Smooth muscle cell (in vitro differentiated cells): ENCODE data around the gene GPR142. TPM values are rescaled to one million over a fixed set of nuclear protein-coding genes. Genes with fewer than 3 reads are reported as not detected.

ENCODE experiments used
- DNase-seq: peaks from one replicate; lab custom pipeline; 2025; ENCODE audit not compliant: unreplicated experiment; lab: John Stamatoyannopoulos, UW
- H2AFZ ChIP-seq: fragments of 200-600 bp; sonication (generic); 2 replicates; pipeline ENCODE4 v1.6.0; 2016; ENCODE audit warnings: antibody characterized with exemption, low read depth, mild to moderate bottlenecking
- H3F3A ChIP-seq: fragments of 200-600 bp; sonication (generic); 2 replicates; pipeline ENCODE4 v1.6.0; 2017; ENCODE audit warnings: antibody characterized with exemption, low read depth
- H3K27ac ChIP-seq: fragments of 200-600 bp; sonication (generic); 2 replicates; pipeline ENCODE4 v1.5.1; 2016; ENCODE audit warnings: low read depth, mild to moderate bottlenecking
- H3K27me3 ChIP-seq: fragments of 200-600 bp; sonication (generic); 2 replicates; pipeline ENCODE4 v1.6.1; 2016; ENCODE audit warnings: low read depth, mild to moderate bottlenecking
- H3K36me3 ChIP-seq: fragments of 200-600 bp; sonication (generic); 2 replicates; pipeline ENCODE4 v1.5.1; 2016; ENCODE audit warnings: low read depth
- H3K4me1 ChIP-seq: fragments of 200-600 bp; sonication (generic); 2 replicates; pipeline ENCODE4 v1.5.1; 2016; ENCODE audit warnings: low read depth
- H3K4me2 ChIP-seq: fragments of 200-600 bp; sonication (generic); 2 replicates; pipeline ENCODE4 v1.6.0; 2016; ENCODE audit warnings: mild to moderate bottlenecking
- H3K4me3 ChIP-seq: fragments of 200-600 bp; sonication (generic); 2 replicates; pipeline ENCODE4 v1.5.1; 2016; ENCODE audit warnings: mild to moderate bottlenecking
- H3K79me2 ChIP-seq: fragments of 200-600 bp; sonication (generic); 2 replicates; pipeline ENCODE4 v1.6.0; 2016; ENCODE audit warnings: low read depth, mild to moderate bottlenecking
- H3K9ac ChIP-seq: fragments of 200-600 bp; sonication (generic); 2 replicates; pipeline ENCODE4 v1.6.0; 2016; ENCODE audit warnings: low read depth
- H3K9me3 ChIP-seq: fragments of 200-600 bp; sonication (generic); replicated peaks from 2 replicates; pipeline ENCODE4 v1.5.1; 2016; ENCODE audit warnings: low read depth
- H4K20me1 ChIP-seq: fragments of 200-600 bp; sonication (generic); 2 replicates; pipeline ENCODE4 v1.6.0; 2016; ENCODE audit warnings: low read depth
- WGBS: methylation state at CpG from one replicate; pipeline ENCODE4 v1.1.7; 2016; ENCODE audit warnings: low lambda C conversion rate; 5-methylcytosine and 5-hydroxymethylcytosine counted together
- polyA plus RNA-seq: library from polyadenylated mRNA; unstranded; fragments of >200 nt; fragmentation: Nextera tagmentation; extraction: Ambion mirVana; gene quantifications from 2 replicates; pipeline ENCODE4 v1.2.1, GENCODE V29; 2016
- total RNA-seq: library from RNA; depleted of rRNA; stranded (reverse); fragments of >200 nt; gene quantifications from 2 replicates; pipeline ENCODE4 v1.2.3, GENCODE V29; 2014
- TF ChIP-seq, protein P1 (sequence below): fragments of 200-600 bp; sonication (generic); IDR thresholded peaks from 2 replicates; pipeline ENCODE4 v1.5.1; 2017; ENCODE audit warnings: borderline replicate concordance, mild to moderate bottlenecking, antibody characterized with exemption; ENCODE audit not compliant: insufficient read depth, poor library complexity, severe bottlenecking

Gene GPR142
- total and polyA plus RNA-seq, 2 experiments from 2014 or later = not detected

DNA sequence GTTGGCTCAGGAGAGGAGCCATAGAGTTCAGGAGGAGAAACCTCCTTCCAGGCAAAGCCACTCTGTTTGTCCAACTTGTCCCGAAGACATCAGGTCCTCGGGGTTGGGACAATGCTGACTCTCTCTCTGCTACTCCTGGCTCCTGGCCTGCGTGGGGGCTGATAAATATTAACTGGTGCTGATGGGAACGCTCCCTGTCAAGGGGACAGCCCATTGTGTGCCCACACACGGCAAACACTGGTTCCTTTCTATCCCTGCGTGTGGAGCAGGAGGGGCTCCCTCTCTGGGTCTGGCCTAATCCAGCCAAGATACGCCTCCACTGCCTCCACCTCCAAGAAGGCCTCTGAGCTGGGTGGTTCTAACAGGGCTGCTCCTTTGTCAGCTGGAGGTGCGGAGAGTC is 36.9 kb upstream of the GPR142 start:
- Histone ChIP-seq H3K4me3 (no peak overlapping the region), H3K79me2 (no peaks in the 10 kb centered on the region), H3K4me2 (no peak overlapping the region), H3K36me3 (no peaks in the 10 kb centered on the region), H3K27me3 (peaks cover 35% of the 10 kb centered on the region), H4K20me1 (no peaks in the 10 kb centered on the region), H3F3A (no peaks in the 10 kb centered on the region), H3K9me3 (no peaks in the 10 kb centered on the region), H3K4me1 (peaks cover 8% of the 10 kb centered on the region), H3K9ac (no peak overlapping the region), H2AFZ (no peak overlapping the region), H3K27ac (no peak overlapping the region)
- WGBS = 89% methylated on average over 8 of the region's 8 CpGs
- DNase-seq = no peak
- TF ChIP-seq, protein P1, sequence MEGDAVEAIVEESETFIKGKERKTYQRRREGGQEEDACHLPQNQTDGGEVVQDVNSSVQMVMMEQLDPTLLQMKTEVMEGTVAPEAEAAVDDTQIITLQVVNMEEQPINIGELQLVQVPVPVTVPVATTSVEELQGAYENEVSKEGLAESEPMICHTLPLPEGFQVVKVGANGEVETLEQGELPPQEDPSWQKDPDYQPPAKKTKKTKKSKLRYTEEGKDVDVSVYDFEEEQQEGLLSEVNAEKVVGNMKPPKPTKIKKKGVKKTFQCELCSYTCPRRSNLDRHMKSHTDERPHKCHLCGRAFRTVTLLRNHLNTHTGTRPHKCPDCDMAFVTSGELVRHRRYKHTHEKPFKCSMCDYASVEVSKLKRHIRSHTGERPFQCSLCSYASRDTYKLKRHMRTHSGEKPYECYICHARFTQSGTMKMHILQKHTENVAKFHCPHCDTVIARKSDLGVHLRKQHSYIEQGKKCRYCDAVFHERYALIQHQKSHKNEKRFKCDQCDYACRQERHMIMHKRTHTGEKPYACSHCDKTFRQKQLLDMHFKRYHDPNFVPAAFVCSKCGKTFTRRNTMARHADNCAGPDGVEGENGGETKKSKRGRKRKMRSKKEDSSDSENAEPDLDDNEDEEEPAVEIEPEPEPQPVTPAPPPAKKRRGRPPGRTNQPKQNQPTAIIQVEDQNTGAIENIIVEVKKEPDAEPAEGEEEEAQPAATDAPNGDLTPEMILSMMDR = no peak

DNA sequence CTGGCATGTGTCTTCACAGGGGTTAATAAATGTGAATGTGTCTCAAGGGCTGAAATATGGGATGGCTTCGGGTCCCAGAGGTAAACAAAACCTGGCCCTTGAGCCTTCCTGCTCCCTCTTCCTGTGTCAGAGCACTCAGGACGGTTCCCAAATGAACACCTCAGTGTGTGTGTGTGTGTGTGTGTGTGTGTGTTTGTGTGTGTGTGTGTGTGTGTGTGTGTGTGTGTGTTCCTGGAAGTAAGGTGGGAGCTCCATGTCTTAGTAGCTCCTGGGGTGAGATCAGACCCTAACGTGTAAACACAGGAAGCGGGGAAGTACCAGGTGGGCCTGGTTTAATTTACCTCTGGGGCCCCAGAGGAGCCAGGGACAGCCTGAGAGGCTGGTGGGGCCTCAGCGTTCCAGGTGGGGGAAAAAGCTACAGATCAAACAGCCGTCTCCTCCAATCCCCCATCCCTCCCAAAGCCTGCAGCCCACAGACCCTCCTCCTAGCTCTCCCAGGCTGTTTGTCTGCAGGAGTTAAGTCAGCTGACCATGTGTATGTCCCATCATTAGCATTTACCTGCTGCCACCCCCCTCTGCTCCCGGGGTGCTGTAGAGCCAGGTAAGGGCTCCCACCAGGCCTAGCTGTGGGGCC is 35.2 kb upstream of the GPR142 start:
- no peaks in the 10 kb centered on the region for H4K20me1 ChIP-seq
- TF ChIP-seq, protein P1 = no peak
- peaks cover 22% of the 10 kb centered on the region for H3K27me3 ChIP-seq
- H3F3A ChIP-seq = no peaks in the 10 kb centered on the region
- no peaks in the 10 kb centered on the region for H3K4me1 ChIP-seq
- no peak for DNase-seq
- 75% methylated on average over 6 of the region's 7 CpGs for WGBS
- H3K27ac ChIP-seq = no peak overlapping the region
- H3K9me3 ChIP-seq = no peaks in the 10 kb centered on the region
- no peak overlapping the region for H3K4me2 ChIP-seq
- no peak overlapping the region for H3K4me3 ChIP-seq
- H2AFZ ChIP-seq = no peak overlapping the region
- no peaks in the 10 kb centered on the region for H3K79me2 ChIP-seq
- no peak overlapping the region for H3K9ac ChIP-seq
- no peaks in the 10 kb centered on the region for H3K36me3 ChIP-seq

- no peaks in the 10 kb centered on the region for H4K20me1 ChIP-seq
- no peaks in the 10 kb centered on the region for H3K36me3 ChIP-seq
- no peak overlapping the region for H2AFZ ChIP-seq
- no peaks in the 10 kb centered on the region for H3K79me2 ChIP-seq
- no peaks in the 10 kb centered on the region for H3F3A ChIP-seq
- TF ChIP-seq, protein P1 = no peak
- H3K4me2 ChIP-seq = no peak overlapping the region
- H3K4me3 ChIP-seq = no peak overlapping the region
- no peak for DNase-seq
- H3K27me3 ChIP-seq = peaks cover 18% of the 10 kb centered on the region
- no peak overlapping the region for H3K27ac ChIP-seq
- no peaks in the 10 kb centered on the region for H3K9me3 ChIP-seq
- WGBS = 71% methylated on average over 11 of the region's 11 CpGs
- no peak overlapping the region for H3K9ac ChIP-seq
- H3K4me1 ChIP-seq = no peaks in the 10 kb centered on the region
These were observed 34.5 kb upstream of the GPR142 start for GRCh38 chr17:74332763-74333283.
